SIG-M5 (cell line): ENCODE data around the gene GUCY2D.

Experiments used
- DNase-seq: peaks from one replicate; lab custom pipeline; 2025; lab: John Stamatoyannopoulos, UW

The GUCY2D gene

DNA sequence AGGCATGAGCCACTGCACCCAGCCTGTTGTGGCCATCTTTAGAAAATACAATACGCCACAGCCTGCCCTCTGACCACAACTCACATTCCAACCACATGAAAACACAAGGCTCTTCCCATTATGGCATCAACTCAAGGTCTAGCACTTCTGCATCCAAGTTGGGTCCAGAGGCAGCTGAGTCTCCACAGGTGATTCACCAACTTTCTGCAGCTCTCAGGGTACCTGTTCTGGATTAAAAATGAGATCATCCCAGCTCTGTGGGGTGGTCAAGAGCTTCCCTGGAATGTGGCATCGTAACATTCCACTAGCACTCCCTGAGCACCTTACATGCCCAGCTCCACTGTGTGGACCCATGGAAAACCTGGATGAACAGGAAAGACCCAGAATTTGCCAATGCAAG lies 9.9 kb upstream of the GUCY2D start:
- DNase-seq: no peak

GRCh38 chr17:7992924-7993323 lies 9.5 kb upstream of the GUCY2D start:
- DNase-seq: no peak

DNA sequence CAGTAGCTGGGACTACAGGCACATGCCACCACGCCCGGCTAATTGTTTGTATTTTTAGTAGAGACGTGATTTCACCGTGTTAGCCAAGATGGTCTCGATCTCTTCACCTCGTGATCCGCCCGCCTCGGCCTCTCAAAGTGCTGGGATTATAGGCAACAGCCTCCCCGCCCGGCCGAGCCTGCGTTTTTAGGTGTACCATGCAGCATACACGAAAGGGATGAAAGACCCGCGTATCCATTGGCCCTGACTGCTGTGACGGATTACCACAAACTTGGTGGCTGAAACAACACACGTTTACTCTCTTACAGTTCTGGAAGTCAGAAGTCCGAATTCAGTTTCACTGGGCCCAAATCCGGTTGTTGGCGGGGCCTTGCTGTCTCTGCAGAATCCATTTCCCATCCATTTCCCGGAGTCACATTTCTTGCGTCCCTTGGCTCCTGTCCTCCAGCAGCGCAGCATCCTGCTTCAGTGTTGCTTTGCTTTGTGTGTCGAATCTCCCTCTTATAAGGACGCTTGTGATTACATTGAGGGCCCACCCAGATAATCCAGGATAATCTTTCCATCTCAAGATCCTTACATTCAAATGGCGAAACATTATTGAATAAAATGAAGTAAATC lies 8.3 kb upstream of the GUCY2D start:
- no peak for DNase-seq

DNA sequence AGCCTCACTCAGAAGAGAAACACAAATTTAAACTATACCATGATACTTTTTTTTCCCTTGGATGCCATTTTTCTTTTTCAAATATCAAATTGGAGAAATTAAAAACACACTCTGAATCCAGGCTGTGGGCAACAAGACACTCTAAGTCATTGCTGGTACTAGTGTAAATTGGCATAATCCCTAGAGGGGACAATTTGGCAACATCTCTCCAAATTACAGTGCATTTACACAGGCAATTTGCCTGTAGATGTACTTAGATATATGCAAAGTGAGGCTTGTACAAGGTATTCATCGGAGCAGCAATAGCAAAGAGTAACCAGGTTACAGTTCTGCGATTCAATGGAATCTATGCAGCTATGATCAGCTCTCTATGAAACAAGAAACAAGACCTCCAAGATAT lies 6.7 kb upstream of the GUCY2D start:
- no peak for DNase-seq

DNA sequence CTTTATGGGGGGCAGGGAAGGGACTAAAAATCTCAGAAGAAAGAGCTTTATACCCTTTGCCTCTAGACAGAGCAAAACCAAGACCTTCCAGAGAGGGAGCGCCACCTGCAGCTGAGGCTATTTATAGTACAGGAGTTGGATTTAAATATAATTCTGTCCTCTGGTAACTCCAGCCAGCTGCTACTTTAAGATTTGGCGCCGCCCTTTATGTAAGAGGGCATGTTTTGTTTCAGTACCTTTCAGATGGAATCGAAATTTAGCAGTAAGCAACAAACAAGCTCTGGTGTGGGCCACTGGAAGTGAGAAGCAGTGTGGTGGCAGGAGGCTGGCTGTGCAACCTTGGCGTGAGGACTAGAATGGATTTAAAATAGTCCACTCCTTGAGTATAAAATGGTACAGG lies 5.2 kb upstream of the GUCY2D start:
- DNase-seq: no peak

- DNase-seq: no peak
Measured at GRCh38 chr17:8002721-8003593, 542 bp downstream of the GUCY2D start.

- no peak for DNase-seq
Measured at GRCh38 chr17:8003594-8004181, 1.3 kb downstream of the GUCY2D start.

DNA sequence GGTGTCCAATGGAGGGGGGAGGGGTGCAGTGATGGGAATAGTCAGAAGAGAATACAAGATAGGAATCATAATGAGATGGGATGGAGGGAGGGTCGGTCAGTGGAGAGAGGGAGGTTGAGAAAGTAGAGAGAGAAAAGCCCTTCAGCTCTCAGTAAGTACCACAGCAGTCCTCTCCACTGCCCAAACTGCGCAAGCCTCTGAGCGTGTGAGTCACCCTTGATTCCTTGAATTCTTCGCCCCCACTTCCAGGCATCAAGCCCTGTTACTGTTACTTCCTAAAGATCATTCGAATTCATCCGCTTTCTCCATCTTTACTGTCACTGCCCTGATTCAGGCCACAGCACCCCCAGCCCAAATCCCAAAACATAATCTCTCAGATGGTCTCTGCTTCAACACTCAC lies 2.5 kb downstream of the GUCY2D start:
- no peak for DNase-seq

GRCh38 chr17:8005357-8005756 lies 2.9 kb downstream of the GUCY2D start:
- DNase-seq: no peak

DNA sequence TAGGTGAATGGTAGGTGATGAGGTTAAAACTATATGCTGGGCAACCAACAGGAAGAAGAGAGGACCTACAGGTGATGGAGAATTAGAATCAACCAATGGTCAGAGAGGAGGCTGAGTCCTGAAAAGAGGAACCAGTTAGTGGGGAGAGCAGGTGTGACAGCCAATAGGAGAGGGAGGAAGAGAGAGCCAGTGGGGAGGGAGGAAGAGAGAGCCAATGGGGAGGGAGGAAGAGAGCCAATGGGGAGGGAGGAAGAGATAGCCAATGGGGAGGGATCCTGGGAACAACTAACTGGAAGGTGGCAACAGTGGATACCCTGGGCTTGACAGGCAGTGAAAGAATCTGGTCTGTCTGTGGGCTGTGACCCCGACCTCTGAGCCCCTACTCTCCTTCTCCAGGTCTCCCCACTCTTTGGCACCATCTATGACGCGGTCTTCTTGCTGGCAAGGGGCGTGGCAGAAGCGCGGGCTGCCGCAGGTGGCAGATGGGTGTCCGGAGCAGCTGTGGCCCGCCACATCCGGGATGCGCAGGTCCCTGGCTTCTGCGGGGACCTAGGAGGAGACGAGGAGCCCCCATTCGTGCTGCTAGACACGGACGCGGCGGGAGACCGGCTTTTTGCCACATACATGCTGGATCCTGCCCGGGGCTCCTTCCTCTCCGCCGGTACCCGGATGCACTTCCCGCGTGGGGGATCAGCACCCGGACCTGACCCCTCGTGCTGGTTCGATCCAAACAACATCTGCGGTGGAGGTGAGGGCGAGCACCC lies 3.7 kb downstream of the GUCY2D start:
- DNase-seq: no peak

DNA sequence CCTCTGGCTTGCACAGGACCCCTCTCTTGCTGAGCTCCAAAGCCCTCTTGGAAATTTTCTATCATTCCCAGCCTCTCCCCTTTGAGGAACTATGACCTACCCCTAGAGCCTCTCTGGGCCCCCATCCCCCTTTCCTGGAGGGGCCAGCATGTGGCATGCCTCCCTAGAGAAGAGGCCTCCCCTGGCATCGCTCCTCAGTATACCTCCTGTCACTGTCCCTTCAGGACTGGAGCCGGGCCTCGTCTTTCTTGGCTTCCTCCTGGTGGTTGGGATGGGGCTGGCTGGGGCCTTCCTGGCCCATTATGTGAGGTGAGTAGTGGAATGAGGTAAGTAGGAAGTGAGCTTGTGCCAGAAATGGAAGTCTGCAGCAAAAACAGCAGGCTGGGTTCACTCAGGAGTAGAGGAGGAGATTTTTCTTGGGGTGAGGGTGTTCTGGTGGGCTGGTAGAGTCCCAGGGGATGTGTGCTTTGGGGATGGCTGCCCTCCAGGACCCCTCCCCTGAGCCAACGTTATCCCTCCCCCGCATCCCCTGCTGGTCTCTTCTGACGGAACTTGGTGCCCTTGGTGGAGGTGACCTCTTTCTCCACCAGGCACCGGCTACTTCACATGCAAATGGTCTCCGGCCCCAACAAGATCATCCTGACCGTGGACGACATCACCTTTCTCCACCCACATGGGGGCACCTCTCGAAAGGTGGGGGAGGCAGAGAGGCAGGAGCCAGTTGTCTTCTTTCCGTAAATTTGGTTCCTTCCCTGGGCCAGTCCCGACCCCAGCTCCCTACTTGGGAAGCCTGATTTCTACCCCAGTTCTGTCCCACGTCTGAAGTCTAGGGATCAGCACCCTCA lies 4.6 kb downstream of the GUCY2D start:
- DNase-seq: no peak

GRCh38 chr17:8007836-8008235 lies 5.4 kb downstream of the GUCY2D start:
- DNase-seq: no peak

GRCh38 chr17:8012045-8012580 lies 9.7 kb downstream of the GUCY2D start:
- DNase-seq: no peak

DNA sequence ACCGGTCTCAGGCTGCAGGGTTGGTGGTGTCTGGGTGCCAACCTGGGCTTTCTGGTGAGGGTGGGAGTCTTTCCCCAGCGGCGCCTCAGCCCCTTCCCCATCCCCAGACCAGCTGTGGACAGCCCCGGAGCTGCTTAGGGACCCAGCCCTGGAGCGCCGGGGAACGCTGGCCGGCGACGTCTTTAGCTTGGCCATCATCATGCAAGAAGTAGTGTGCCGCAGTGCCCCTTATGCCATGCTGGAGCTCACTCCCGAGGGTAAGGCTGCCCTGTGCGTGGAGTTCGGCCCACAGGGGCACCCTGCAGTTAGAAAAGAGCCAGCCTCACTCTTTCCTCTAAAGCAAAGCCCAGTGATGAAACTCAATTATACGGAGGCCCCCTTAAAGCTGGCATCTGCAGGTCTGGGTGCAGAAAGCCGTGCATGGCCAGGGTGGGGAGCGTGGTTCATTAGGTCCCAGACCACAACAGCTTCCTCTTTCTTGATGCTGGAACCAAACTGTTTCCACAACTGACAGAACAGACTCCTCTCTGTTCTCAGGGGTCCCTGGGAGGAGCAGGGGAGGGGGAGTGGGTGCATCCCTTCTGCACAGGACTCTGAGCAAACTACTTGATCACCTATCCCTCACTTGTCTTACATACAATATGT lies 10.7 kb downstream of the GUCY2D start:
- DNase-seq: no peak

DNA sequence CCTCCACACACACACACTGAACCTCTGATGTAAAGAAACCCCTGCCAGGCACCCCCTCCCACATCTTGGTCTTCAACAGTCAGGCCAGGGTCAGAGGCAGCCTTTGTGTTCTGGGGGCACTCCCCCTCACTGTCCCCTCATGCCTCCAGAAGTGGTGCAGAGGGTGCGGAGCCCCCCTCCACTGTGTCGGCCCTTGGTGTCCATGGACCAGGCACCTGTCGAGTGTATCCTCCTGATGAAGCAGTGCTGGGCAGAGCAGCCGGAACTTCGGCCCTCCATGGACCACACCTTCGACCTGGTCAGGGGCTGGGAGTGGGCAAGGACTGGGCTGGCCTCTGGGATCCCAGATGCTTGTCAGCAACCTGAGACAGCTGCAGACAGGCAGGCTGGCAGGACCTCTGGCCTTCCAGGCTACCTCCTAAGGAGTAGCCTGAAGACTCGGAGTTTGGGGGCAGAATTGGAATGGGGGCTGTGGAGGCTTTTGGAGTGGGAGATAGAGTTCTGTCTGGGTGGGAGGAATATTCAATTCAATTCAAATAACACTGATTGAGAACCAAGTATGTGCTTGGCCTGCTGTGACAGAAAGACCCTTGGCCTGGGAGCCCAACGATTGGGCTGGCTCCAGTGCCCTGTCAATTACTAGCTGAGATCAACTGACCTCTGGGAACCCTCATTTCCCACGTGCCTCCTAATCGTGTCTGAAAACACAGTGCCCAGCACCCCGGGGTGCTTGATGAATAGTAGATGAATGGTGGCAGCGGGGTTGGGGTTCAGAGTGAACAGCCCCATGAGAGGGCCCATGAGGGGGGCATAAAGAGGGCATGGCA lies 11.5 kb downstream of the GUCY2D start:
- DNase-seq: no peak

DNA sequence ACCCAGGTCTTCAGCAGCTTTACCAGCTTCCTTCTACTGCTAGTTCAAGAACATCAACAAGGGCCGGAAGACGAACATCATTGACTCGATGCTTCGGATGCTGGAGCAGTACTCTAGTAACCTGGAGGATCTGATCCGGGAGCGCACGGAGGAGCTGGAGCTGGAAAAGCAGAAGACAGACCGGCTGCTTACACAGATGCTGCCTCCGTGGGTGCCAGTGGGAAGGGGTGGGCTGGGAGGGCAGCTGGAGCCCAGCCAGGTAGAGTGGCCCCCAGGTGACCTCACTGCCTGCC lies 12.1 kb downstream of the GUCY2D start:
- DNase-seq: no peak

- DNase-seq: no peak
Measured at GRCh38 chr17:8015236-8015956, 13.0 kb downstream of the GUCY2D start.

DNA sequence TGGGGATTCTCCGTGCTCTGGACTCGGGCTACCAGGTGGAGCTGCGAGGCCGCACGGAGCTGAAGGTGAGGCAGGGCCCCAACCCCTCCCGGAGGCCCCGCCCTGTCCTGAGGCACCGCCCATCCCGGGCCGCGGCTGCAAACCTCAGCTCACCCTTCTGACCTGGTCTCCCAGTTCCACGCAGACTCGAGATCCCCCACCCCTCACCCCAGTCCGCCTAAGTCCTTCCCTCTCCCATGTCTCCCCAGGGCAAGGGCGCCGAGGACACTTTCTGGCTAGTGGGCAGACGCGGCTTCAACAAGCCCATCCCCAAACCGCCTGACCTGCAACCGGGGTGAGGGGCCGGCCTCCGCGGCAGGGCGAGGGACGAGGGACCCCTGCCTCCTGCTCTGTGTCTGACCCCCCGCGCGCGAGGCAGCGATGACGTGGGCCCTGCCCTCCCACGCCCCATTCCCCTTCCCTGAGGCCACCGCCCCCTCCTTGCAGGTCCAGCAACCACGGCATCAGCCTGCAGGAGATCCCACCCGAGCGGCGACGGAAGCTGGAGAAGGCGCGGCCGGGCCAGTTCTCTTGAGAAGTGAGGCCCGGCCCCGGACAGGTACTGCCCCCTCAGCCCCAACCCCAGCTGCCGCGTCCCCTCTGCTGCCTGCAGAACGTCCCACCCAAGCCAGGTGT lies 13.7 kb downstream of the GUCY2D start:
- no peak for DNase-seq
